ENCODE measurements around the gene TC2N.
"Not testable (repeated sequence)": the region's sequence is repeated elsewhere in the genome, so short reads cannot be mapped to it uniquely, and the experiment has no call there.

DNA sequence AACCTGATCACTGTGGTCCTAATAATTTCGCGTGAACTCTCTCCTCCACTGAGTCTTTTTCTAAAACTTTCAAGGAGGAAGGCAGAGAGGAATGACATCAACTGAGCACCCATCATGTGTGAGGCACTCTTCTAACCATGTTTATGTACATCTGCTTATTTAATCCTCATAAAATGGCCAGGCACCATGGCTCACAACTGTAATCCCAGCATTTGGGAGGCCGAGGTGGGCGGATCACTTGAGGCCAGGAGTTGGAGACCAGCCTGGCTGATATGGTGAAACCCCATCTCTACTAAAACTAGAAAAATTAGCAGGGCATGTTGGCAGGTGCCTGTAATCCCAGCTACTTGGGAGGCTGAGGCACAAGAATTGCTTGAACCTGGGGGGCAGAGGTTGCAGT, 4.1 kb upstream of the TC2N start:
- TF ChIP-seq, protein P1, sequence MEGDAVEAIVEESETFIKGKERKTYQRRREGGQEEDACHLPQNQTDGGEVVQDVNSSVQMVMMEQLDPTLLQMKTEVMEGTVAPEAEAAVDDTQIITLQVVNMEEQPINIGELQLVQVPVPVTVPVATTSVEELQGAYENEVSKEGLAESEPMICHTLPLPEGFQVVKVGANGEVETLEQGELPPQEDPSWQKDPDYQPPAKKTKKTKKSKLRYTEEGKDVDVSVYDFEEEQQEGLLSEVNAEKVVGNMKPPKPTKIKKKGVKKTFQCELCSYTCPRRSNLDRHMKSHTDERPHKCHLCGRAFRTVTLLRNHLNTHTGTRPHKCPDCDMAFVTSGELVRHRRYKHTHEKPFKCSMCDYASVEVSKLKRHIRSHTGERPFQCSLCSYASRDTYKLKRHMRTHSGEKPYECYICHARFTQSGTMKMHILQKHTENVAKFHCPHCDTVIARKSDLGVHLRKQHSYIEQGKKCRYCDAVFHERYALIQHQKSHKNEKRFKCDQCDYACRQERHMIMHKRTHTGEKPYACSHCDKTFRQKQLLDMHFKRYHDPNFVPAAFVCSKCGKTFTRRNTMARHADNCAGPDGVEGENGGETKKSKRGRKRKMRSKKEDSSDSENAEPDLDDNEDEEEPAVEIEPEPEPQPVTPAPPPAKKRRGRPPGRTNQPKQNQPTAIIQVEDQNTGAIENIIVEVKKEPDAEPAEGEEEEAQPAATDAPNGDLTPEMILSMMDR (IDR thresholded peaks at IDR 0.05; ENCODE audit: poor library complexity, severe bottlenecking) = not testable (repeated sequence)
- TF ChIP-seq POLR2AphosphoS5 (IDR thresholded peaks at IDR 0.05) = not testable (repeated sequence)

All from neural cell (in vitro differentiated cells).